GM18909 (cell line): ENCODE measurements around the gene TNFRSF1B.
"Not testable (repeated sequence)": the region's sequence is repeated elsewhere in the genome, so short reads cannot be mapped to it uniquely, and the experiment has no call there.

Experiments used
- ATAC-seq: cut with Tn5 transposase; IDR thresholded peaks from one replicate; pipeline ENCODE4 v1.9.1; 2021; ENCODE audit warnings: mild to moderate bottlenecking; ENCODE audit not compliant: unreplicated experiment, poor library complexity

Gene TNFRSF1B

GRCh38 chr1:12208271-12208670 lies 41.5 kb downstream of the TNFRSF1B start:
- ATAC-seq: no peak

GRCh38 chr1:12208764-12209494 lies 42.1 kb downstream of the TNFRSF1B start:
- ATAC-seq: peak; percentile 52

GRCh38 chr1:12209495-12209832 lies 42.7 kb downstream of the TNFRSF1B start:
- ATAC-seq: no peak

GRCh38 chr1:12215118-12215961 lies 48.5 kb downstream of the TNFRSF1B start:
- no peak for ATAC-seq

DNA sequence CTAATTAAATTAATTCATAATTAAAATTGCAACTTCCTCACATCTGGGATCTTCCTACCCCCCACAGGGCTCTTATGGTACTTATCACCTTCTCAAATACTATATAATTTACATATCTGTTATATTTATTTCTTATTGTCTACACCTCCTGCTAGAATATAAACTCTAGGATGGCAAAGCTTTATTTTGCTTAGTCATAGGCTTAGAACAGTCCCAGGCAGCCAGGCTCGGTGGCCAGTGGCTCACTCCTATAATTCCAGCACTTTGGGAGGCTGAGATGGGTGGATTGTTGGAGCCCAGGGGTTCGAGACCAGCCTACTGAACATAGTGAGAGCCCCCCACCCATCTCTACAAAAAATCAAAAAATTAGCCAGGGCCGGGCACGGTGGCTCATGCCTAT lies 53.0 kb downstream of the TNFRSF1B start:
- ATAC-seq: no peak

DNA sequence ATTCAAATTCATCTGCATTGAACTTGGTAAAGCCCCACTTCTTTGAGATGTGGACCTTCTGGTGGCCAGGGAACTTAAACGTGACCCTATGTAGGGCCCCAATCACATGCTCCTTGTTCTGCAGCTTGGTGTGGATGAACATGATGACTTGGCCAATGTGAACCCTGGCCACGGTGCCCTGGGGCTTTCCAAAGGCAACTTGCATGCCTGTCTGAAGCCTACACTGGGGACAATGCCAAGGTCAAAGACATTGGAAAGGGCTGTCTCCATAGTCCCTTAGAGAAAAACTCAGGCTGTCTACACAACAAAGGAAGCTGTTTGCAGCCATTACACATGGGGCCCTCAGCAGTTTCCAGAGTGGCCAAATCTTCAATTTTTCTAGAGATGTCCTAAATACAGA lies 54.1 kb downstream of the TNFRSF1B start:
- no peak for ATAC-seq

GRCh38 chr1:12222700-12223099 lies 55.9 kb downstream of the TNFRSF1B start:
- ATAC-seq: not testable (repeated sequence)

DNA sequence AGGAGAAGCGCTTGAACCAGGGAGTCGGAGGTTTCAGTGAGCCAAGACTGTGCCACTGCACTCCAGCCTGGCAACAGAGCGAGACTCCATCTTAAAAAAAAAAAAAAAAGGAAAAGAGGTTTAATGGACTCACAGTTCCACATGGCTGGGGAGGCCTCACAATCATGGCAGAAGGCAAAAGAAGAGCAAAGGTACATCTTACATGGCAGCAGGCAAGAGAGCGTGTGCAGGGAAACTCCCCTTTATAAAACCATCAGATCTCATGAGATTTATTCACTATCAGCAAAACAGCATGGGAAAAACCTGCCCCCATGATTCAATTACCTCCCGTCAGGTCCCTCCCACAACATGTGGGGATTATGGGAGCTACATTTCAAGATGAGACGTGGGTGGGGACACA lies 57.3 kb downstream of the TNFRSF1B start:
- ATAC-seq: not testable (repeated sequence)

- no peak for ATAC-seq
Measured at GRCh38 chr1:12228979-12229378, 62.2 kb downstream of the TNFRSF1B start.

- ATAC-seq: no peak
Measured at GRCh38 chr1:12229386-12229834, 62.6 kb downstream of the TNFRSF1B start.

DNA sequence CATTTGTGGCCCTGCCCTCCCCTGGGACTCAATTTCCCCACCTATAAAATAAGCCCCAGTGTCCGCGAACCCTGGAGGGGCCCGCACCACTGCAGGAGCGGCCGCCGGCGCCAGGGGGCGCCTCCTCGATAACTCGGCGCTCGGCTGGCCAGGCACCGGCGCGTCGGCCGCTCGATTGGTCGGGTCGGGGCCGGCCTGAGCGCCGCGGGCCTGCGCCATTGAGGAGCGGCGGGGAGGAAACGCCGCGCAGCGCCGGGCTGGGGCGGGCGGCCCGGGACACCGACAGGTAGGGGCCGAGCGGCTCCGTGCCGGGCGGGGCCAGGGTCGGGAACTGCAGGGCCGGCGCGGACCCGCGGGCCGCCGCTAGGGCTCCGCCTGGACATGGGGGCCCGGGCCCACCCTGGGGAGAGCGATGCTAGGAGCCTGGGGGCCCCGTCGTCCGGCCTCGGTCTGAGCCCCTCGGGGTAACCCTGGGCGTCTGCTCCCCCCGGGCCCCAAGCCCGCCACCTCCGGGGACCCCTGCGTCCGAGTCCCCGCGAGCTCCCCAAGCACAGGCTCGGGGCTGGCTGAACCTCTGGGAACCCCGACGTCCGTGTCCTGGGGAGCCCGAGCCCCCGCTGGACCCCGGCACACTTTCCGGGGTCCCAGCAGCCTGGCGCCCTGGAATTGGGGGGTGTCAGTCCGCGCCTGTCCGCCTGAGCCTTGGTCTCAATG lies 63.2 kb downstream of the TNFRSF1B start, which contains the start of gene VPS13D:
TSS of gene VPS13D (plus strand) at position 196 of the 714 bp plus-strand sequence. CDS start 4,237 bp downstream, outside the sequence.
- ATAC-seq: peak; percentile 72

- ATAC-seq: peak; percentile 22
Measured at GRCh38 chr1:12230549-12231275, 63.9 kb downstream of the TNFRSF1B start.

GRCh38 chr1:12231276-12231595 lies 64.4 kb downstream of the TNFRSF1B start:
- no peak for ATAC-seq

GRCh38 chr1:12232221-12232620 lies 65.4 kb downstream of the TNFRSF1B start:
- no peak for ATAC-seq

DNA sequence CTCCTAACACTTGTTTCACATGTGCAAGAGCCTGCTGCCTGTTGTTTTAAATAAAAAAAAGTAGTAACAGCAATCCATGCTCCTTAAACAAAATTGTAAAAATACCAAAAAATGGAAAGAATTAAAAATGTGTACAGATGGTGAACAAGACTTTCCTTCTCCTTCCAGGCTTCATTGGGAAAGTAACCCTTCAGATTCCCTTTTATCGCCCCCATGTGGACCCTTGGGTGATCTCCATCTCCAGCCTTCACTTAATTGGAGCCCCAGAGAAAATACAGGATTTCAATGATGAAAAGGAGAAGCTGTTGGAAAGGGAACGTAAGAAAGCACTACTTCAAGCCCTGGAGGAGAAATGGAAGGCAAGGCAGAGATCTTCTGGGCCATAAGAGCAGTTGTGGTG lies 77.3 kb downstream of the TNFRSF1B start:
- no peak for ATAC-seq

DNA sequence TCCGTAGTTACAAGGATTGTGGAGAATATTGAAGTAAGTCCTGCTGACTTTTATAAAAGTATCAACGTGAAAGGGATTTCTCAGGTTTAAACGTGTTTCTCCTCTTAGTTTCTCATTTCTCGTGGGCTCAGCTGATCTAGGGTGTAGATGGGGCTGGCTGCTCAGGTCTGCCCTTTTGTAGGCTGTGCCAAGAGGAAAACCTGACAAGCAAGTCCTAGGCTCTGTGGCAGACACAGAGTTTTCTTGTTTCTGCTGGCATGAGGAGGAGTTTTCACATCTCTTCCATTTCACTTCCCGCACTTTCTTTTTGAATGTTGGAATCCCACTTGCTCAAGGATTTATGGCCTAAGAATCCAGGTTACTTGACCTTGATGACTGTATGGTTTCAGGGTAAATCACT lies 77.8 kb downstream of the TNFRSF1B start:
- no peak for ATAC-seq

DNA sequence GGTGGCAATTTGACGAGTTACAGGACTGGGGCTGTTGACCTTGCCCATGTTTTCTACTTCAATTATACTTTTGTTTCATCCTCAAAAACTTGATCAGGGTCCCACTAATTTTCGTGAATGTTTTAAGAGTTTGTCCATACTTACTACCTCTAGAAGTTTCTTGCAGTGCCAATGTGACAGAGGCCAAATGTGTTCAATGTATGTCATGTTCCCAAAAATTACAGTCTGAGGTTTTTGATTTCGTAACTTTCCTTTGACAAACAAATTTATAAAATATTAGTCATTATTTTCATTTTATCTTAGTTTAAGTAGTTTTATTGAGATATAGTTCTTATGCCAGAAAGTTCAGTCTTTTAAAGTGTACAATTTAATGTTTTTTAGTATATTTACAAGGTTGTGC lies 78.3 kb downstream of the TNFRSF1B start:
- ATAC-seq: no peak

DNA sequence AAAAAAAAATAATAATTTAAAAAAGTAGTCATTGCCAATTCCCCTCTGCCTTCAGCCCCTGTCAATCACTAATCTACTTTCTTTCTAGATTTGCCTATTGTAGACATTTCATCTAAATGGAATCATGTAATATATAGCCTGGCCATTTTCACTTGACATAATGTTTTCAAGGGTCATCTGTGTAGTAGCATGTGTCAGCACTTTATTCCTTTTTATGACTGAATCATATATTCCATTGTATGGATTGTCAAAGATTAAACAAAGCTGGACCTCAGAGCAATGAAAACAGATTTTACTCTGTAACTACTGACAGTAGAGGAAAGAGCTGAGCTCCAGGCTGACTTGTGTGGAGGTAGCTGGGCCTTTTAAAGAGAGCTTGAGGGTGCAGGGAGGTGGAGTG lies 78.9 kb downstream of the TNFRSF1B start:
- no peak for ATAC-seq

DNA sequence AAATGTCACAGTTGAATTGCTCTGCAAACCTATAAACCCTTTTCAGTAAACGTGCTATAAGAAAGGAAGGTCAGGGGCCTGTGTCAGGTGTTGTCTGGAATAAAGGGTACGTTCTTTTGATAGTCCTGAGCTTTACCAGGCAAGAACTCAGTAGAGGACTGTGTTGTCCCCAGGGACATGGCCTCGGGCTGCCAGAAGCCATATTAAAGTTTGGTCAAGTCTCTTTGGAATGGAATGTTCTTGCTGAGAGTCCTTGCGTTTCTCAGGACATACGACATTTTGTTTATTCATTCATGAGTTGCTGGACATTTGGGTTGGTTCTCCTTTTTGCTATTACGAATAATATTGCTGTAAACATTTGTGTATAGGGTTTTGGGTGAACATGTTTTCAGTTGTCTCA lies 79.8 kb downstream of the TNFRSF1B start:
- ATAC-seq: no peak

- no peak for ATAC-seq
Measured at GRCh38 chr1:12249181-12249580, 82.4 kb downstream of the TNFRSF1B start.
